ENCODE measurements around the gene BRPF3. TPM values are rescaled to one million over a fixed set of nuclear protein-coding genes. Genes with fewer than 3 reads are reported as not detected.

The BRPF3 gene
- total RNA-seq, 1 experiment from 2014 or later: 43.4 TPM

DNA sequence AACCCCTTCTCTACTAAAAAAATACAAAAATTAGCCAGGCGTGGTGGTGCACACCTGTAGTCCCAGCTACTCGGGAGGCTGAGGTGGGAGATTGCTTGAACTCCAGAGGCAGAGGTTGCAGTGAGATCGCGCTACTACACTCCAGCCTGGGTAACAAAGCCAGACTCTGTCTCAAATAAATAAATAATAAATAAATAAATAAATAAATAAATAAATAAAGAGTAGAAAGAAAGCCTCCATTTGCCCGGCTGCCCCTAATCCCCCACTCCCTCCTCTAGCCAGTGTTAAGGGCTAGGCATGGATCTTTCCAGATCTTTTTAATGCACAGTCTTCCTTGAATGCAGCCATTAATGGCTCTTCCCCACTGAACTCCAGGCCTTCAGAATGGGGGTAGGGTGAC, 76.5 kb downstream of the BRPF3 start:
- Histone ChIP-seq H4K91ac (ENCODE audit: insufficient read length, low read depth, low read length) (no peak overlapping the region), H3K79me1 (ENCODE audit: insufficient read depth, low read depth, low read length, poor library complexity, severe bottlenecking) (no peaks in the 10 kb centered on the region), H3K18ac (ENCODE audit: insufficient read length, low read depth, low read length) (no peak overlapping the region), H2BK20ac (ENCODE audit: low read depth, low read length, poor library complexity, severe bottlenecking) (no peak overlapping the region), H3K23ac (ENCODE audit: insufficient read length, low read depth, low read length) (no peak overlapping the region), H3K9me3 (ENCODE audit: control insufficient read depth, low read depth, low read length) (no peaks in the 10 kb centered on the region), H3K9ac (ENCODE audit: extremely low read depth, insufficient read length, low read length) (no peak overlapping the region), H2AFZ (ENCODE audit: low read length) (no peak overlapping the region), H3K14ac (ENCODE audit: insufficient read depth, low read length) (no peak overlapping the region), H3K4me2 (ENCODE audit: insufficient read depth, insufficient read length, low read length) (no peak overlapping the region), H2BK120ac (ENCODE audit: low read depth, low read length, poor library complexity, severe bottlenecking) (no peak overlapping the region), H4K5ac (ENCODE audit: insufficient read length, low read depth, low read length) (no peak overlapping the region), H2BK15ac (ENCODE audit: low read depth, low read length) (no peak overlapping the region), H3K79me2 (ENCODE audit: insufficient read depth, low read length) (no peaks in the 10 kb centered on the region), H4K20me1 (ENCODE audit: control insufficient read depth, insufficient read depth, insufficient read length) (no peaks in the 10 kb centered on the region), H3K27ac (ENCODE audit: insufficient read length, low read depth, low read length) (no peak overlapping the region), H3T11ph (ENCODE audit: low read length) (no peak overlapping the region), H3K27me3 (ENCODE audit: insufficient read depth, low read length) (no peaks in the 10 kb centered on the region; the same call in 1 of the 2 replicates), H2BK5ac (ENCODE audit: insufficient read length, low read length) (no peak overlapping the region), H3K56ac (ENCODE audit: insufficient read length, low read depth, low read length) (no peak overlapping the region), H3K4ac (ENCODE audit: low read depth, low read length) (no peak overlapping the region), H2BK12ac (ENCODE audit: insufficient read length, low read depth, low read length) (no peak overlapping the region), H3K4me1 (ENCODE audit: insufficient read depth, low read length) (no peaks in the 10 kb centered on the region), H3K23me2 (ENCODE audit: insufficient read length, low read depth, low read length, poor library complexity, severe bottlenecking) (no peaks in the 10 kb centered on the region), H4K8ac (replicated peaks; ENCODE audit: insufficient read length, low read depth, low read length) (no peak overlapping the region), H2AK5ac (ENCODE audit: insufficient read length, low read length) (no peak overlapping the region)
- H3K4me3 Mint-ChIP-seq: no peak overlapping the region
- H3K4me1 Mint-ChIP-seq: peaks cover 3 to 5% of the 10 kb centered on the region in 2 experiments; a peak in 3 of 4 replicates
- H3K36me3 Mint-ChIP-seq (ENCODE audit: insufficient read depth in 1 of 3, low read depth in 3 of 3): no peaks in the 10 kb centered on the region
- H3K27me3 Mint-ChIP-seq (ENCODE audit: low read depth): peaks cover 10% of the 10 kb centered on the region
- no CpG with 5 or more reads among the region's 5 CpGs for WGBS (ENCODE audit: extremely low coverage, insufficient read length, low lambda C conversion rate)
- H3K27ac Mint-ChIP-seq: no peak overlapping the region
- no peaks in the 10 kb centered on the region for H3K9me3 Mint-ChIP-seq
- DNase-seq: no peak
- TF ChIP-seq, protein P1, sequence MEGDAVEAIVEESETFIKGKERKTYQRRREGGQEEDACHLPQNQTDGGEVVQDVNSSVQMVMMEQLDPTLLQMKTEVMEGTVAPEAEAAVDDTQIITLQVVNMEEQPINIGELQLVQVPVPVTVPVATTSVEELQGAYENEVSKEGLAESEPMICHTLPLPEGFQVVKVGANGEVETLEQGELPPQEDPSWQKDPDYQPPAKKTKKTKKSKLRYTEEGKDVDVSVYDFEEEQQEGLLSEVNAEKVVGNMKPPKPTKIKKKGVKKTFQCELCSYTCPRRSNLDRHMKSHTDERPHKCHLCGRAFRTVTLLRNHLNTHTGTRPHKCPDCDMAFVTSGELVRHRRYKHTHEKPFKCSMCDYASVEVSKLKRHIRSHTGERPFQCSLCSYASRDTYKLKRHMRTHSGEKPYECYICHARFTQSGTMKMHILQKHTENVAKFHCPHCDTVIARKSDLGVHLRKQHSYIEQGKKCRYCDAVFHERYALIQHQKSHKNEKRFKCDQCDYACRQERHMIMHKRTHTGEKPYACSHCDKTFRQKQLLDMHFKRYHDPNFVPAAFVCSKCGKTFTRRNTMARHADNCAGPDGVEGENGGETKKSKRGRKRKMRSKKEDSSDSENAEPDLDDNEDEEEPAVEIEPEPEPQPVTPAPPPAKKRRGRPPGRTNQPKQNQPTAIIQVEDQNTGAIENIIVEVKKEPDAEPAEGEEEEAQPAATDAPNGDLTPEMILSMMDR (conservative IDR thresholded peaks at IDR 0.05): no peak

Measured in H9 (cell line).